ENCODE measurements around the gene PODN.

- TF ChIP-seq CTCF (conservative IDR thresholded peaks at IDR 0.05; ENCODE audit: low read depth, low read length) (no peak), EZH2 (IDR thresholded peaks at IDR 0.05; ENCODE audit: borderline replicate concordance, low read depth, low read length, poor library complexity, severe bottlenecking) (no peak)
Measured at GRCh38 chr1:53070621-53071020, 8.6 kb downstream of the PODN start.

All from A673 (cell line).